Stimulated activated CD4-positive, alpha-beta T cell treated with anti-CD3 and anti-CD28 coated beads, TNF-alpha, amount 100 ng/mL, for 1 hour (primary cell): Measurements from ENCODE around the gene LRRC27.

Experiments used
- DNase-seq, 3 donors: peaks; one replicate each; pipeline ENCODE4 v3.0.0-alpha.2; 2020; ENCODE audit warnings: low read depth in 3 of 3, low spot score in 1 of 3

Gene LRRC27

GRCh38 chr10:132412316-132413192 is 80.6 kb downstream of the LRRC27 start:
- DNase-seq, result no peak

GRCh38 chr10:132413226-132414205 is 81.5 kb downstream of the LRRC27 start:
- no peak for DNase-seq

GRCh38 chr10:132414402-132415016 is 82.5 kb downstream of the LRRC27 start:
- no peak for DNase-seq

- no peak for DNase-seq
Observed at GRCh38 chr10:132415255-132415654, 83.3 kb downstream of the LRRC27 start.

- DNase-seq, result no peak
Observed at GRCh38 chr10:132415956-132416355, 84.0 kb downstream of the LRRC27 start.

GRCh38 chr10:132416566-132417256 is 84.7 kb downstream of the LRRC27 start:
- DNase-seq, result no peak

GRCh38 chr10:132417257-132417910 is 85.4 kb downstream of the LRRC27 start:
- DNase-seq, result no peak

GRCh38 chr10:132417957-132418441 is 86.0 kb downstream of the LRRC27 start:
- no peak for DNase-seq

GRCh38 chr10:132418527-132419416 is 86.8 kb downstream of the LRRC27 start:
- DNase-seq, result no peak

GRCh38 chr10:132419538-132420468 is 87.8 kb downstream of the LRRC27 start:
- no peak for DNase-seq

GRCh38 chr10:132420469-132420980 is 88.5 kb downstream of the LRRC27 start:
- no peak for DNase-seq

GRCh38 chr10:132420981-132421846 is 89.2 kb downstream of the LRRC27 start:
- DNase-seq, result no peak

GRCh38 chr10:132421847-132422751 is 90.1 kb downstream of the LRRC27 start:
- no peak for DNase-seq

GRCh38 chr10:132422903-132423825 is 91.2 kb downstream of the LRRC27 start:
- DNase-seq, result no peak
